MM.1S (cell line): Measurements from ENCODE around the gene PGBD5.

Experiments used
- DNase-seq: peaks from one replicate; pipeline ENCODE4 v3.0.0-alpha.2; 2015
- H2AFZ ChIP-seq: fragments of 300-600 bp; sonication (generic); 2 replicates; pipeline ENCODE4 v1.6.0; 2016; ENCODE audit warnings: antibody characterized with exemption, low read length
- H3F3A ChIP-seq: fragments of 300-600 bp; sonication (generic); 2 replicates; pipeline ENCODE4 v1.6.1; 2016; ENCODE audit warnings: mild to moderate bottlenecking, antibody characterized with exemption, low read length, moderate library complexity, mixed read lengths; ENCODE audit not compliant: insufficient read depth
- H3K27ac ChIP-seq: fragments of 300-600 bp; sonication (generic); 2 replicates; pipeline ENCODE4 v1.5.1; 2016; ENCODE audit warnings: mild to moderate bottlenecking, low read length
- H3K27me3 ChIP-seq: fragments of 300-600 bp; sonication (generic); replicated peaks from 2 replicates; pipeline ENCODE4 v1.6.0; 2016; ENCODE audit warnings: low read length; ENCODE audit not compliant: insufficient read depth
- H3K36me3 ChIP-seq: fragments of 300-600 bp; sonication (generic); replicated peaks from 2 replicates; pipeline ENCODE4 v1.6.1; 2016; ENCODE audit warnings: mild to moderate bottlenecking, low read length, mixed read lengths; ENCODE audit not compliant: insufficient read depth
- H3K4me1 ChIP-seq: fragments of 300-600 bp; sonication (generic); 2 replicates; pipeline ENCODE4 v1.6.1; 2016; ENCODE audit warnings: low read length, mixed read lengths
- H3K4me2 ChIP-seq: fragments of 300-600 bp; sonication (generic); 2 replicates; pipeline ENCODE4 v1.6.0; 2016; ENCODE audit warnings: low read depth, low read length
- H3K4me3 ChIP-seq: fragments of 300-600 bp; sonication (generic); 2 replicates; pipeline ENCODE4 v1.5.1; 2016; ENCODE audit warnings: low read length, mixed read lengths
- H3K79me2 ChIP-seq: fragments of 300-600 bp; sonication (generic); 2 replicates; pipeline ENCODE4 v1.6.1; 2016; ENCODE audit warnings: mixed run types, low read length, mixed read lengths
- H3K9ac ChIP-seq: fragments of 300-600 bp; sonication (generic); 2 replicates; pipeline ENCODE4 v1.6.1; 2016; ENCODE audit warnings: low read length, mixed read lengths
- H3K9me2 ChIP-seq: fragments of 300-600 bp; sonication (generic); replicated peaks from 2 replicates; pipeline ENCODE4 v1.6.1; 2016; ENCODE audit warnings: mild to moderate bottlenecking, low read length, mixed read lengths; ENCODE audit not compliant: insufficient read depth
- H3K9me3 ChIP-seq: fragments of 300-600 bp; sonication (generic); replicated peaks from 2 replicates; pipeline ENCODE4 v1.6.1; 2016; ENCODE audit warnings: mild to moderate bottlenecking, low read length, mixed read lengths; ENCODE audit not compliant: insufficient read depth
- H4K20me1 ChIP-seq: fragments of 300-600 bp; sonication (generic); 2 replicates; pipeline ENCODE4 v1.6.1; 2016; ENCODE audit warnings: mild to moderate bottlenecking, low read length, moderate library complexity, mixed read lengths; ENCODE audit not compliant: insufficient read depth
- EZH2 ChIP-seq: fragments of 300-600 bp; sonication (generic); optimal IDR thresholded peaks from 2 replicates; pipeline ENCODE3; 2017; ENCODE audit warnings: low read depth, mild to moderate bottlenecking, antibody characterized with exemption, low read length, mixed read lengths
- EZH2phosphoT487 ChIP-seq: fragments of 300-600 bp; sonication (generic); IDR thresholded peaks from 2 replicates; pipeline ENCODE4 v1.6.1; 2018; ENCODE audit warnings: antibody characterized with exemption, low read length
- TF ChIP-seq, protein P1 (sequence below): fragments of 300-600 bp; sonication (generic); IDR thresholded peaks from 2 replicates; pipeline ENCODE4 v1.5.1; 2016; ENCODE audit warnings: antibody characterized with exemption, low read length, mixed read lengths

The PGBD5 gene

DNA sequence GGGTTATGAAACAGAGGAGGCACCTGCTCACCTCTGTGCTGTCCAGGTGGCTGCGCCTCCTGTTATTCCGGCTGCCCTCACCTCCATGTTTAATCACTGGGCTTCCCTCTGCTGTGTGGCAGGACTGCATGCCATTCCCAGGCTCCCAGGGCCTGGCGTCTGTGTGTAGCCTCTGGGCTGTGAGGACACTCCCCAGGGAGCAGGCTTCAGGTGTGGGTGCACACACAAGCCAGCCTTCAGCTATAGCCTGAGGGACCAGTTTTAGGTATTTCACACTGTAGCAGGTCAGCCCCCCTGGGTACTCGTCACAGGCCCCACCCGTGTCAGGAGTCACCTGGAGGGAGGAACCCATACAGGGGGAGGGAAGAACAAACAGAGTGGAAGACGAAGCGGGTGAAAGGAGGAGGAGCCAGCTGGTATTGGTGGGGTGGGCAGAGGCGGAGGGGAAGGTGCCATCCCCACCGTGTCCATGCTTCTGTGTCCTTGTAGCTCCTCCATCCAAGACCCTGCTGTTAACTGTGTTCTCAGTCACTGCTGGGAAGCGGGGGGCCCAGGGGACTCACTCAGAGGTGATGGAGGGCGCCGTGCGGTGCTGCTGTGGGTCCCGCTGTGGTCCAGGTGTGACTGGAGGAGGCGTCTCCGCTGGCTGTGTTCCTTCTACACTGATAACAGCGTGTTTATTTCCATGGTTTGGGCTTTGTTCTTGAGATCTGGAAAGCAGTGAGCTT, 158.6 kb downstream of the PGBD5 start:
- no peak overlapping the region for H2AFZ ChIP-seq
- H3K4me3 ChIP-seq, result no peak overlapping the region
- no peaks in the 10 kb centered on the region for H3K9me2 ChIP-seq
- H3K27me3 ChIP-seq, result no peaks in the 10 kb centered on the region
- H3K9ac ChIP-seq, result no peak overlapping the region
- H3K4me1 ChIP-seq, result no peaks in the 10 kb centered on the region
- no peaks in the 10 kb centered on the region for H3F3A ChIP-seq
- no peak overlapping the region for H3K27ac ChIP-seq
- no peaks in the 10 kb centered on the region for H3K79me2 ChIP-seq
- no peaks in the 10 kb centered on the region for H3K9me3 ChIP-seq
- TF ChIP-seq EZH2, result no peak
- no peak for TF ChIP-seq EZH2phosphoT487
- TF ChIP-seq, protein P1, sequence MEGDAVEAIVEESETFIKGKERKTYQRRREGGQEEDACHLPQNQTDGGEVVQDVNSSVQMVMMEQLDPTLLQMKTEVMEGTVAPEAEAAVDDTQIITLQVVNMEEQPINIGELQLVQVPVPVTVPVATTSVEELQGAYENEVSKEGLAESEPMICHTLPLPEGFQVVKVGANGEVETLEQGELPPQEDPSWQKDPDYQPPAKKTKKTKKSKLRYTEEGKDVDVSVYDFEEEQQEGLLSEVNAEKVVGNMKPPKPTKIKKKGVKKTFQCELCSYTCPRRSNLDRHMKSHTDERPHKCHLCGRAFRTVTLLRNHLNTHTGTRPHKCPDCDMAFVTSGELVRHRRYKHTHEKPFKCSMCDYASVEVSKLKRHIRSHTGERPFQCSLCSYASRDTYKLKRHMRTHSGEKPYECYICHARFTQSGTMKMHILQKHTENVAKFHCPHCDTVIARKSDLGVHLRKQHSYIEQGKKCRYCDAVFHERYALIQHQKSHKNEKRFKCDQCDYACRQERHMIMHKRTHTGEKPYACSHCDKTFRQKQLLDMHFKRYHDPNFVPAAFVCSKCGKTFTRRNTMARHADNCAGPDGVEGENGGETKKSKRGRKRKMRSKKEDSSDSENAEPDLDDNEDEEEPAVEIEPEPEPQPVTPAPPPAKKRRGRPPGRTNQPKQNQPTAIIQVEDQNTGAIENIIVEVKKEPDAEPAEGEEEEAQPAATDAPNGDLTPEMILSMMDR, result no peak
- no peak for DNase-seq
- H3K4me2 ChIP-seq, result no peak overlapping the region
- H3K36me3 ChIP-seq, result no peaks in the 10 kb centered on the region
- no peaks in the 10 kb centered on the region for H4K20me1 ChIP-seq

DNA sequence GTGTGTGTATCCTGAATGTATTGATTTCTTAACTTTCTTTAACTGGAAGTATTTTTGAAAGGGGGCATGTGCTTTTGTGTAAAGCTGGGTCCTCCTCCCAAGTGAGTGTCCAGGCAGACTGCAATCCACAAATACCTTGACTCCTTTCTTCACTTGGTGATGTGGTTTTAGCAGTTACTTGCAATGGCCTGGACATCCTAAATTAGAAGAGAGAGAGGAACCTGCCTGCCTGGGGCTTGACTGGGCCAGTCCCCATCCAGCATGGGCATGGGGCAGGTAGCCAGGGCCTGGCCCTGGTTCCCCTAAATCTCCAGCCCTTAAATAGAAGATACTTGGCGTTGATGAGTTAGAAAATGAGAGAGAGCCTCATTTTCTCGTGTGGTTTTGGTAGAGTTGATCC, 159.7 kb downstream of the PGBD5 start:
- Histone ChIP-seq H3K9me2 (no peaks in the 10 kb centered on the region), H2AFZ (no peak overlapping the region), H3K27me3 (no peaks in the 10 kb centered on the region), H3K9ac (no peak overlapping the region), H3K4me1 (no peaks in the 10 kb centered on the region), H3K27ac (no peak overlapping the region), H4K20me1 (no peaks in the 10 kb centered on the region), H3K9me3 (no peaks in the 10 kb centered on the region), H3K79me2 (no peaks in the 10 kb centered on the region), H3K4me2 (no peak overlapping the region), H3K36me3 (no peaks in the 10 kb centered on the region), H3K4me3 (no peak overlapping the region), H3F3A (no peaks in the 10 kb centered on the region)
- TF ChIP-seq EZH2phosphoT487 (no peak), EZH2 (no peak)
- TF ChIP-seq, protein P1, result no peak
- no peak for DNase-seq

DNA sequence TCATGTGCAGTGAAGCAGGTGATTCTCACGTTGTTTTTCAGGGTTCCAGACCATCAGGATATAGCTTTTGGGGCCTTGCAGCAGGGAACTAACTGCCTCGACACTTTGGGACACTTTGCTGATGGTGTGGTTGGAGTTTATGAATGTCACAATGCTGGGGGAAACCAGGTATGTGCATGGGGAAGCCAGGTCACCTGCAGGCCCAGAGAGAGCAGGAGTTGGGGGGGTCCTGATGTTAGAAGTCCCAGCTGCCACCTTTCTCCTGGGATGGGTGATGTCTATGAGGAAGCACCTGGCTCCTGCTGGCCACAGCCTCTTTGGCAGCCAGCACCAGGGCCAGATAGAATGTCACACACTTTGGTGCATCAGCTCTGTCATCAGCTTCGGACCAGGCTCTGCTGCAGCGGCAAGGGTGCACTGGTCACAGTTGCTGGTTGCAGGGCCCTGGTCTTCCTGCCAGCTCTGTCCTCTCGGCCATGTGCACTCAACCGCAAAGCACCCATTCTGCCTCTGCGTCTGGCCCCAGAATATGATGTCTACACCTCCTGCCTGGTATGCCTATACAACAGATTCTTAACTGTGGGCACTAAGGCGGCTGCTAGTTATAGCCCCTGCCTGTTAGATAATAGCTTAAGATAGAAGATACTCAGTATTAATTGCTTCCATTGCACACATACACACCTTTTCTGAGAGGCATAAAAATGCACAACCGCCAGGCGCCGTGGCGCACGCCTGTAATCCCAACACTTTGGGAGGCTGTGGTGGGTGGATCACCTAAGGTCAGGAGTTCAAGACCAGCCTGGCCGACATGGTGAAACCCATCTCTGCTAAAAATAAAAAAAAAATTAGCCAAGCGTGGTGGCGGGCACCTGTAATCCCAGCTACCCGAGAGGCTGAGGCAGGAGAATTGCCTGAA, 160.7 kb downstream of the PGBD5 start:
- Histone ChIP-seq H3K36me3 (no peaks in the 10 kb centered on the region), H3K4me3 (no peak overlapping the region), H3F3A (no peaks in the 10 kb centered on the region), H3K9me2 (no peaks in the 10 kb centered on the region), H3K4me2 (no peak overlapping the region), H3K27me3 (no peaks in the 10 kb centered on the region), H3K79me2 (no peaks in the 10 kb centered on the region), H3K9ac (no peak overlapping the region), H2AFZ (no peak overlapping the region), H3K4me1 (no peaks in the 10 kb centered on the region), H3K27ac (no peak overlapping the region), H3K9me3 (no peaks in the 10 kb centered on the region), H4K20me1 (no peaks in the 10 kb centered on the region)
- DNase-seq, result no peak
- TF ChIP-seq EZH2, result no peak
- TF ChIP-seq, protein P1, result no peak
